ENCODE results near the gene RNF214. TPM values are rescaled to one million over a fixed set of nuclear protein-coding genes. Genes with fewer than 3 reads are reported as not detected.
A peak's percentile ranks its signal among the peaks of the same experiment; 100 is the strongest.

The RNF214 gene
- total and polyA plus RNA-seq, 7 donors: 6.2 to 23.8 (median 11.1) TPM

DNA sequence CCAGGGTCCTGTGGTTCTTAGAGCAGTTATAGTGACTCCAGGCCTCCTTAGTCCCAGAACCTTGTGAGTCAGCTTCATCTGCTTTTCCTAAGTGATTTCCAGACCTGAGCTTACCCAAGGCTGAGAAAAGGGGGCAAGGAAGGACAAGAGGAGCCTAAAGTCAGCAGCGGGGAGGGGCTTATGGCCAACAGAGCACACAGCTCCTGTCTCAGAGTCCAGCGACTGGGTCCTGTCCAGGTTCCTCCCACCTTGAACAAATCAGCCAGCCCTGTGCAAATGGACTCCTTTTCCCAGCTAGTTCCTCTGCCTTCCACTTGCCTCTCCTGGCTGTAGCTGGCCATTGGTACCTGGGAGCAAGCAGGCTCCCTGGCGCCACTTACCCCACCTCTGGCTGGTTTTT lies 72.7 kb downstream of the RNF214 start:
- Histone ChIP-seq H3K4me3 (no peak overlapping the region), H3K27ac (no peak overlapping the region), H3K9me3 (no peaks in the 10 kb centered on the region), H3K4me1 (peaks cover 0 to 8% (median 5%) of the 10 kb centered on the region in 4 donors), H3K36me3 (peaks cover 0 to 10% (median 0%) of the 10 kb centered on the region in 4 donors), H3K27me3 (peaks cover 0 to 8% (median 0%) of the 10 kb centered on the region in 3 donors)
- intact Hi-C loops (cut with DNase I): no loop called here
- DNase-seq: peak; percentile 36
- whole genome bisulfite sequencing, 2 donors: 95 to 97% methylated on average over 3 of the region's 3 CpGs
- TF ChIP-seq POLR2A (IDR thresholded peaks at IDR 0.05): no peak
- no peak for TF ChIP-seq POLR2AphosphoS5 (IDR thresholded peaks at IDR 0.05)
- TF ChIP-seq EP300 (IDR thresholded peaks at IDR 0.05): no peak
- TF ChIP-seq, protein P1, sequence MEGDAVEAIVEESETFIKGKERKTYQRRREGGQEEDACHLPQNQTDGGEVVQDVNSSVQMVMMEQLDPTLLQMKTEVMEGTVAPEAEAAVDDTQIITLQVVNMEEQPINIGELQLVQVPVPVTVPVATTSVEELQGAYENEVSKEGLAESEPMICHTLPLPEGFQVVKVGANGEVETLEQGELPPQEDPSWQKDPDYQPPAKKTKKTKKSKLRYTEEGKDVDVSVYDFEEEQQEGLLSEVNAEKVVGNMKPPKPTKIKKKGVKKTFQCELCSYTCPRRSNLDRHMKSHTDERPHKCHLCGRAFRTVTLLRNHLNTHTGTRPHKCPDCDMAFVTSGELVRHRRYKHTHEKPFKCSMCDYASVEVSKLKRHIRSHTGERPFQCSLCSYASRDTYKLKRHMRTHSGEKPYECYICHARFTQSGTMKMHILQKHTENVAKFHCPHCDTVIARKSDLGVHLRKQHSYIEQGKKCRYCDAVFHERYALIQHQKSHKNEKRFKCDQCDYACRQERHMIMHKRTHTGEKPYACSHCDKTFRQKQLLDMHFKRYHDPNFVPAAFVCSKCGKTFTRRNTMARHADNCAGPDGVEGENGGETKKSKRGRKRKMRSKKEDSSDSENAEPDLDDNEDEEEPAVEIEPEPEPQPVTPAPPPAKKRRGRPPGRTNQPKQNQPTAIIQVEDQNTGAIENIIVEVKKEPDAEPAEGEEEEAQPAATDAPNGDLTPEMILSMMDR (IDR thresholded peaks at IDR 0.05): no peak

DNA sequence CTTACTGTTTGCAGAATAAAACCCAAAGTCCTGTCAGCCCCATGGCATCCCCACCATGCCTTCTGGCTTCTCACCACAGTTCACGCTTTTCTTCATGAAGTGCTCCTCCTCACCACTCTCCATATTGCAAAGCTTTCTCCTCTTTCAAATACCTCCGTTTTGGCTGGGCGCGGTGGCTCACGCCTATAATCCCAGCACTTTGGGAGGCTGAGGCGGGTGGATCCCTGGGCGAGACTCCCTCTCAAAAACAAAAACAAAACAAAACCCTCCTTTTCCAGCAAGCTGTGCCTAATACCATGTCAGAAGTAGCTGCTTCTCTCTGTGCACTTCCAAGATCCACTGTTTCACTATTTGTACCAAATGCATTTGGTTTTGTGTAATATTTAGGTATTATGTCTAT lies 76.8 kb downstream of the RNF214 start:
- Histone ChIP-seq H3K9me3 (no peaks in the 10 kb centered on the region), H3K27me3 (no peaks in the 10 kb centered on the region), H3K36me3 (peaks cover 0 to 10% (median 0%) of the 10 kb centered on the region in 4 donors), H3K4me1 (peaks cover 0 to 5% (median 3%) of the 10 kb centered on the region in 4 donors), H3K27ac (no peak overlapping the region), H3K4me3 (no peak overlapping the region)
- intact Hi-C loops (cut with DNase I): no loop called here
- 84 to 86% methylated on average over 7 of the region's 7 CpGs for WGBS, 2 donors
- TF ChIP-seq POLR2AphosphoS5 (IDR thresholded peaks at IDR 0.05) (no peak), POLR2A (IDR thresholded peaks at IDR 0.05) (no peak), EP300 (IDR thresholded peaks at IDR 0.05) (no peak)
- TF ChIP-seq, protein P1 (IDR thresholded peaks at IDR 0.05): no peak
- DNase-seq: peak; percentile 15

DNA sequence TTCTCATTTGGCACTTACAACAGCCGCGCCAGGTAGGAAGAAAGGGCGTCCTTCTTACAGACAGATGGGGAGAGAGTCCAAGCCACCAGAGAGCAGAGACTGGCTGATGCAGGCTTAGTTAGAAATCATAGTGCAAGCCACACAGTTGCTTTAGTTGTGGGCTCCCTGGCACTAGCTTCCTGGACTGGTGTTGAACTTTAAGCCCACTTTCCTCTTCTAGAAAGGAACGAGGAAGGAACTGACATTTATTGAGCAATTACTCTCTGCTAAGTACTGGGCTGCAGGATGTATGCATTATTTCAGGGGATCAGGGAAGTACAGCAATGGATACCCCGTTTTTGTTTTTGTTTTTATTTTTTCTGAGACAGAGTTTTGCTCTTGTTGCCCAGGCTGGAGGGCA lies 80.6 kb downstream of the RNF214 start:
- no peaks in the 10 kb centered on the region for H3K9me3 ChIP-seq
- no peak overlapping the region for H3K27ac ChIP-seq
- H3K4me3 ChIP-seq: no peak overlapping the region
- intact Hi-C loops (cut with DNase I): no loop called here
- TF ChIP-seq POLR2AphosphoS5 (IDR thresholded peaks at IDR 0.05) (no peak), EP300 (IDR thresholded peaks at IDR 0.05) (no peak), POLR2A (IDR thresholded peaks at IDR 0.05) (no peak)
- TF ChIP-seq, protein P1 (IDR thresholded peaks at IDR 0.05): no peak
- no peaks in the 10 kb centered on the region for H3K36me3 ChIP-seq
- H3K4me1 ChIP-seq: peaks cover 0 to 27% (median 26%) of the 10 kb centered on the region in 4 donors
- 58 to 70% methylated on average over 5 of the region's 5 CpGs for WGBS, 2 donors
- H3K27me3 ChIP-seq: no peaks in the 10 kb centered on the region
- no peak for DNase-seq

DNA sequence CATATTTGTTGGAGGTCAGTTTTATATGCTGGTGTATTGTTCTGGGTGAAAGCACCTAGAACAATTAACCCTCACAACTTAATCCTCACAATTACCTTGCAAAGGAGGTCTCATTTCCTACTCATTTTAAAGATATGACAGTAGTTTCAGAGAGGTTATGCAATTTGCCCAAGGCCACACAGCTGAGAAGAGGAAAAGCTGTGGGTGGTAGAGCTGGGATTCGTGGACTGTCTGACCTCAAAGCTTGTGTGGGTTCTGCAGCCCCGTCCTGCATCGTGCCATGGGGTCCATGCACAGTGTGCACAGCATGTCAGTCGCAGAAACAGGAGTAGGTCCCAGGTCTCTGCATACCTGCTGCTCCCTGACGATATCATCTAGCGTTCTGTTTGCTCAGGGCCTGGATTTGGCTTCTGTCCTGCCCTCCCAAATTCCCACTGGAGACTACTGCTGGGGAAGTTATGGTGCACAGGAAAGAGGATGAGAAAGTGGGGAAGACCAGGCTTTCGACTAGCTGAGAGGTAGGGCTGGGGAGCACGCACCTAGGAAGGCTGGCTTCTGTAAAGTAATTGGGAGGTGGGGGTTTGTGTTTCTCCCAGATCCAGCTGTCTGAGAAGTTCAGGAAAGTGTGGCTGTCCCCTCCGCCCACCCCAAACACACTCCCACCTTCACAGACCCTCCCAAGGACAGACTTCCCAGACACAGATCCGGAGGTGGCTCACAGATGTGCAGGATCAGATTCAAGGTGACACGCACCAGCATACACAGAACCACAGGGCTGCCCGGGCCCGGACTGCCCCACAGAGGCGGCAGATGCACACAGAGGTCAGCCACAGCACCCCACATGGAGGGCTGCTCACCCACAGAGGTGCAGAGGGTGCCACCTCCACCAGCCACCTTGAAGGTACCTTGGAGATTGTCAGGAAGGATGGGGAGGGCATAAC lies 81.6 kb downstream of the RNF214 start:
- 86 to 87% methylated on average over 14 of the region's 14 CpGs for WGBS, 2 donors
- TF ChIP-seq POLR2AphosphoS5 (IDR thresholded peaks at IDR 0.05): no peak
- no peak for TF ChIP-seq POLR2A (IDR thresholded peaks at IDR 0.05)
- TF ChIP-seq, protein P1 (IDR thresholded peaks at IDR 0.05): no peak
- TF ChIP-seq EP300 (IDR thresholded peaks at IDR 0.05): no peak
- peak; percentile 58 for DNase-seq
- H3K9me3 ChIP-seq: no peaks in the 10 kb centered on the region
- H3K4me3 ChIP-seq: peak overlapping the region in 2 of 4 donors; percentile 85 to 95
- peaks cover 0 to 27% (median 26%) of the 10 kb centered on the region in 4 donors for H3K4me1 ChIP-seq
- H3K36me3 ChIP-seq: no peaks in the 10 kb centered on the region
- no peak overlapping the region for H3K27ac ChIP-seq
- intact Hi-C loops (cut with DNase I): no loop called here
- no peaks in the 10 kb centered on the region for H3K27me3 ChIP-seq
